Measurements from ENCODE around the gene CNDP1. TPM values are rescaled to one million over a fixed set of nuclear protein-coding genes. Genes with fewer than 3 reads are reported as not detected.

CNDP1 gene
- total RNA-seq, 1 donor from 2014 or later = not detected

DNA sequence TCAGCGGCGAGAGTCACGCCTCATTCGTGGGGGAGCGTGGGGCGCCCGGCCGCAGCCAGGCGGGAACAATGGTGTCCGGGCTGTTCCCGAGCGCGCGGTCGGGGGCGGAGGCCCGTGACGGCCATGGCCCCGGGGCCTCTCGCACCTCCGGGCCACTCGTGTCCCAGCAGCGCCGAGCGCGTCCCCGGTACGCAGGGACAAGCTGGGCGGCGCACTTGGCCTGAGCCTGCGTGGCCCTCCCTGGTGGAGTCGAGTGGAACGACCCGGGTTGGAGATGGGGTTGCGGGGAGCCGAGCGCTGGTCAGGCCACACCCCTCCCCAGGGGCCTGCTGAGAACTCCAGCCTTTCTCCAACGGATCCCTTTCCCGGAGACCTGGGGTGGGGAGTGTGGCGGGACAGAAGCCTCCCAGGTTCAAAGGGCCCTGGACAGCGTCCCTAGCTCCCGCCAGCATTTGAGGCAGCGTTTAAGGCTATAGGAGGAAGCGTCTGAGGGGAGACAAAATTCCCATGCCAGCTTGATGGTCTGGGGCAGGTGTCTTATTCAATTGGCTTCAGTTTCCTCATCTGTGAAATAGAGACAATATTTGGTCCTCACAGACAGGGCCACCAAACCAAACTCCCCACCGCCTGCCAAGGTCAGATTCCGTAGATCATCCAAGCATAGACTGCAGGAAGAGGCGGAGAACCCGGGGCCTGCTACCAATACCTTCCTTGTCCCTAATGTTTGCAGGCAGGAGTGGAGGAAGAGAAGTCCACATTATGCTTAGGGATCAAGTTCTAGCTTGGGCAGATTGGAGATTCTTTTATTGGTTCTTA is 37.6 kb upstream of the CNDP1 start:
- Mint-ChIP-seq H3K36me3 (ENCODE audit: low read depth, unreplicated experiment) (peaks cover 8% of the 10 kb centered on the region), H3K27ac (ENCODE audit: unreplicated experiment) (peak overlapping the region; percentile 16), H3K9me3 (ENCODE audit: unreplicated experiment) (no peaks in the 10 kb centered on the region), H3K4me1 (ENCODE audit: unreplicated experiment) (peaks cover 19% of the 10 kb centered on the region), H3K27me3 (ENCODE audit: unreplicated experiment) (peaks cover 8% of the 10 kb centered on the region), H3K4me3 (ENCODE audit: unreplicated experiment) (peak overlapping the region; percentile 94)
- DNase-seq (ENCODE audit: low spot score) = peak; percentile 69
- TF ChIP-seq, protein P1, sequence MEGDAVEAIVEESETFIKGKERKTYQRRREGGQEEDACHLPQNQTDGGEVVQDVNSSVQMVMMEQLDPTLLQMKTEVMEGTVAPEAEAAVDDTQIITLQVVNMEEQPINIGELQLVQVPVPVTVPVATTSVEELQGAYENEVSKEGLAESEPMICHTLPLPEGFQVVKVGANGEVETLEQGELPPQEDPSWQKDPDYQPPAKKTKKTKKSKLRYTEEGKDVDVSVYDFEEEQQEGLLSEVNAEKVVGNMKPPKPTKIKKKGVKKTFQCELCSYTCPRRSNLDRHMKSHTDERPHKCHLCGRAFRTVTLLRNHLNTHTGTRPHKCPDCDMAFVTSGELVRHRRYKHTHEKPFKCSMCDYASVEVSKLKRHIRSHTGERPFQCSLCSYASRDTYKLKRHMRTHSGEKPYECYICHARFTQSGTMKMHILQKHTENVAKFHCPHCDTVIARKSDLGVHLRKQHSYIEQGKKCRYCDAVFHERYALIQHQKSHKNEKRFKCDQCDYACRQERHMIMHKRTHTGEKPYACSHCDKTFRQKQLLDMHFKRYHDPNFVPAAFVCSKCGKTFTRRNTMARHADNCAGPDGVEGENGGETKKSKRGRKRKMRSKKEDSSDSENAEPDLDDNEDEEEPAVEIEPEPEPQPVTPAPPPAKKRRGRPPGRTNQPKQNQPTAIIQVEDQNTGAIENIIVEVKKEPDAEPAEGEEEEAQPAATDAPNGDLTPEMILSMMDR (IDR thresholded peaks at IDR 0.05; ENCODE audit: unreplicated experiment) = no peak

DNA sequence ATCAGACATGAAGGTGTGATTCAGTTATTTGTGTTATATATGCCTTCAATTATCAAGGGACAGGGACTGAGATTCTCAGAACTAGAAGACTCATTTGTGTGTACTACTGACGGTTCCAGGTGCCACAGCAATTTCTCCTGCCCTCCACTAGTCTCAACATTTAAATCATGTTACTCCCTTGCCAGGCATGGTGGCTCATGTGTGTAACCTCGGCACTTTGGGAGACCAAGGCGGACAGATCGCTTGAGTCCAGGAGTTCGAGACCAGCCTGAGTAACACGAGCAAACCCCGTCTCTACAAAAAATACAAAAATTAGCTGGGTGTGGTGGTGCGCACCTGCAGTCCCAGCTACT is 37.0 kb upstream of the CNDP1 start:
- Mint-ChIP-seq H3K27ac (ENCODE audit: unreplicated experiment) (no peak overlapping the region), H3K4me1 (ENCODE audit: unreplicated experiment) (peaks cover 19% of the 10 kb centered on the region), H3K9me3 (ENCODE audit: unreplicated experiment) (no peaks in the 10 kb centered on the region), H3K36me3 (ENCODE audit: low read depth, unreplicated experiment) (peaks cover 8% of the 10 kb centered on the region), H3K4me3 (ENCODE audit: unreplicated experiment) (peak overlapping the region; percentile 88), H3K27me3 (ENCODE audit: unreplicated experiment) (peaks cover 8% of the 10 kb centered on the region)
- DNase-seq (ENCODE audit: low spot score) = no peak
- TF ChIP-seq, protein P1 (IDR thresholded peaks at IDR 0.05; ENCODE audit: unreplicated experiment) = no peak

DNA sequence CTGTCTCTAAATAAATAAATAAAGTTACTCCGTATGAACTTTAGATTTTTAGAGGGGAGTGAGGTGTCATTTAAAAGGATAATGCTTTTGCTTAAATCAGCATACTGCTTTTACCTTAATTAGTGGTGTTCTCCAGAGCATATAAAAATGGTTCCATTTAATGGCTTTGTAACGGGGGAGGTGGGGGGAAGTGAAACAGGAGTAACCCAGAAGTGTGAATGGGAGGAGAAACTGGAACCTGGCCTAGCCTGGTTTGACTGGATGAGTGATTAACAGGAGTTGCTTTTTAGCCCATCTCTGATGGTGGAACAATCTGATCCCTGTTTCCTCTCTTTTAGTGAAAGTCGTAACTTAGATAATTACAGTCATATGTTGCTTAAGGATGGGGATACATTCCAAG is 36.5 kb upstream of the CNDP1 start:
- H3K9me3 Mint-ChIP-seq (ENCODE audit: unreplicated experiment) = no peaks in the 10 kb centered on the region
- peaks cover 8% of the 10 kb centered on the region for H3K36me3 Mint-ChIP-seq (ENCODE audit: low read depth, unreplicated experiment)
- peaks cover 8% of the 10 kb centered on the region for H3K27me3 Mint-ChIP-seq (ENCODE audit: unreplicated experiment)
- peaks cover 19% of the 10 kb centered on the region for H3K4me1 Mint-ChIP-seq (ENCODE audit: unreplicated experiment)
- peak overlapping the region; percentile 88 for H3K4me3 Mint-ChIP-seq (ENCODE audit: unreplicated experiment)
- DNase-seq (ENCODE audit: low spot score) = no peak
- H3K27ac Mint-ChIP-seq (ENCODE audit: unreplicated experiment) = peak overlapping the region; percentile 43
- TF ChIP-seq, protein P1 (IDR thresholded peaks at IDR 0.05; ENCODE audit: unreplicated experiment) = no peak

DNA sequence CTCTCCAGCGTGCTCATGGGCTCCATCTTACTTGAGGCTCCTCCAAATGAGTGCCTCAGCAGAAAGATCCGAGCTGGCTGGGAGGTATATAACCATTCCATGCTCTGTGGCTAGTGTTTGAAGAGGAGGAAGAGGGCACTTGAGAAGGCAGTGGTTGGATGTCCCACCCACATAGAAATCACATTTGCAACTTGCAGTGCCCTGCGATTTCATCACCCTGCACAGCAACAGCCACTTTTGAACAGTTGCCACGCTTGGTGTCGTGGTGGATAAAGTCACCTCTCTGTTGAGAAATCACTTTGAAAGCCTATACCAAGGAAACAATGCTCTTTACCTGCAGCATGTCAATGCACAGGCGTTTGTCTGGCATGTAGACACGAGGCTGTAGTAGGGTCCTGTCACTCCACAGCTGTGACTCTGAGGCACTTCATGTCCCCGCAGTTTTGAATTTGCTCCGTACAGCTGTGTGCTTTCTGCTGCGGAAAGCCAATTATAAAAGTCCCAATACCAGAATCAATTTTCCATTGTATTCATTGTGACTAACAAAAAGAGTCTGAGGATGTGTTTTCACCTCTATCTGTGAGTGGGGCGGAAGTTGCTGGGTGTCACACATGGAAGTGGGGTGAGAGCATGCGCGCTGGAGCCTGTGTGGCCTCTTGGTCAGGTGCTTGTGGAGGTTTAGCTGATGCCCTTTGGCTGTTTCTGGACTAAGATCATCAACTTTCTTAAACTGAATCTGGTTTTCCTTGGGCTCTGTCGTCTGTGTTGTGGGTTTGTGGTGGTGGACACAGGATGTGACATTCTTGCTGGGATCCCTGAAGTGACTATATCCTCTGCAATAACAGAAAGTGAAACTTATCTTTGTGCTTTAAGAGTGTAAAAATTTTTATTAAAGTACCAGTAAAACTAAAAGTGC is 35.3 kb upstream of the CNDP1 start:
- TF ChIP-seq, protein P1 (IDR thresholded peaks at IDR 0.05; ENCODE audit: unreplicated experiment) = no peak
- peaks cover 8% of the 10 kb centered on the region for H3K27me3 Mint-ChIP-seq (ENCODE audit: unreplicated experiment)
- no peaks in the 10 kb centered on the region for H3K9me3 Mint-ChIP-seq (ENCODE audit: unreplicated experiment)
- peaks cover 19% of the 10 kb centered on the region for H3K4me1 Mint-ChIP-seq (ENCODE audit: unreplicated experiment)
- H3K4me3 Mint-ChIP-seq (ENCODE audit: unreplicated experiment) = no peak overlapping the region
- H3K27ac Mint-ChIP-seq (ENCODE audit: unreplicated experiment) = peak overlapping the region; percentile 81
- no peak for DNase-seq (ENCODE audit: low spot score)
- H3K36me3 Mint-ChIP-seq (ENCODE audit: low read depth, unreplicated experiment) = peaks cover 18% of the 10 kb centered on the region

All from endothelial cell (in vitro differentiated cells).